Heart left ventricle (tissue), 16 donors: ENCODE measurements around the gene ZNF641. TPM values are rescaled to one million over a fixed set of nuclear protein-coding genes. Genes with fewer than 3 reads are reported as not detected.

Experiments used
- ATAC-seq, 4 donors: fragments of 200-7000 bp; cut with Tn5 transposase; one replicate each; pipeline ENCODE4 v1.9.1; 2020 to 2022; ENCODE audit warnings: moderate library complexity in 4 of 4, mild to moderate bottlenecking in 3 of 4, moderate number of reproducible peaks in 1 of 4
- DNase-seq, 5 donors: peaks; one replicate each; pipeline ENCODE4 v3.0.0-alpha.2; 2020
- H3K27ac ChIP-seq, 12 donors: fragments of 200-600 bp; sonication (generic) in 4 of 12; one replicate each; pipeline versions ENCODE4 v1.5.0 to v1.8.0; 2016 to 2022; ENCODE audit warnings: mild to moderate bottlenecking in 2 of 12
- H3K27me3 ChIP-seq, 9 donors: fragments of 200-600 bp; sonication (generic) in 2 of 9; one replicate each; pipeline versions ENCODE4 v1.5.1 to v1.8.0; 2016 to 2022; ENCODE audit warnings: mild to moderate bottlenecking in 3 of 9
- H3K36me3 ChIP-seq, 9 donors: fragments of 200-600 bp; sonication (generic) in 2 of 9; one replicate each; pipeline versions ENCODE4 v1.5.0 to v1.8.0; 2018 to 2022; ENCODE audit warnings: mild to moderate bottlenecking in 2 of 9
- H3K4me1 ChIP-seq, 12 donors: fragments of 200-600 bp; sonication (generic) in 4 of 12; one replicate each; pipeline versions ENCODE4 v1.5.0 to v1.8.0; 2016 to 2022; ENCODE audit warnings: mild to moderate bottlenecking in 3 of 12
- H3K4me3 ChIP-seq, 12 donors: fragments of 200-600 bp; sonication (generic) in 4 of 12; one replicate each; pipeline versions ENCODE4 v1.5.0 to v1.8.0; 2017 to 2022; ENCODE audit warnings: mild to moderate bottlenecking in 9 of 12, moderate library complexity in 4 of 12
- H3K9me3 ChIP-seq, 12 donors: fragments of 200-600 bp; sonication (generic) in 4 of 12; one replicate each; pipeline versions ENCODE4 v1.5.0 to v1.8.0; 2016 to 2022; ENCODE audit warnings: mild to moderate bottlenecking in 1 of 12
- CTCF ChIP-seq, 12 donors: fragments of 200-600 bp; sonication (generic) in 4 of 12; IDR thresholded peaks; one replicate each; pipeline versions ENCODE4 v1.5.0 to v1.8.0; 2018 to 2022; ENCODE audit warnings: antibody characterized with exemption in 12 of 12, mild to moderate bottlenecking in 5 of 12
- POLR2A ChIP-seq, 2 donors: fragments of 450-650 bp; IDR thresholded peaks; one replicate each; pipeline ENCODE4 v1.6.1; 2017; ENCODE audit warnings: antibody characterized with exemption in 2 of 2, mild to moderate bottlenecking in 2 of 2, moderate library complexity in 2 of 2
- WGBS, 4 donors: extraction: QIAGEN DNeasy Blood & Tissue Kit in 2 of 4; methylation state at CpG; one replicate each; pipeline versions ENCODE4 v1.1.5 to v1.1.7; 2013 to 2018; 5-methylcytosine and 5-hydroxymethylcytosine counted together
- intact Hi-C, 10 donors: fragments of 100-400 bp; cut with DNase I; formaldehyde crosslinking; loops; one replicate each; pipeline versions ENCODE4 v1.11.1 to v1.14.2; 2022
- polyA plus RNA-seq, 2 donors: library from polyadenylated mRNA; stranded (reverse); fragments of 200-250 nt; gene quantifications; one replicate each; pipeline ENCODE4 v1.2.3, GENCODE V29; 2013
- total RNA-seq, 9 donors: library from RNA; depleted of rRNA in 2 of 9; stranded (reverse); fragments of >200 nt in 2 of 9; fragmentation: NEBNext Ultra II Directional in 3 of 9; extraction: Animal tissue kit (Norgen Biotek cat#: 25700) in 3 of 9; gene quantifications; one replicate each; pipeline versions ENCODE4 v1.1.0 to v1.2.4, GENCODE V29; 2016 to 2023
- donor health status: ischemic (EF 13 %, LVEDD 7.1; RV severe dilation, severe dysfunction).
- donor health status: healthy with polysubstance abuse.
- donor health status: DM: no; HTN: yes; CAD: no.
- donor health status: DM: no; HTN: no; CAD: no.
- donor health status: ischemic (EF 25% LVEDD 6.9; RV normal size, moderate dysfunction).
- donor health status: ischemic (EF 25% LVEDD 5.7; RV mildly dilated, moderate dysfunction).
- donor health status: healthy.
- donor health status: DM: yes; HTN: yes; CAD: no.
- donor health status: ischemic (EF 35%, LVEDD 5.7; RV mildly dilated, moderate dysfunction).
- donor health status: nonischemic (EF 11% LVEDD 7.7; RV severe dilation, severe dysfunction).
- donor health status: DM: yes; HTN: yes; CAD: no.
- donor health status: PGD.
- donor health status: ischemic (EF 29% LVEDD 5.4; RV normal size, mild dysfunction).
- donor health status: nonischemic (EF 23%, LVEDD 6.1; RV moderate dilation, normal function).

ZNF641 gene
- total and polyA plus RNA-seq, 11 donors, result 6.9 to 21.1 (median 15.1) TPM

GRCh38 chr12:48288387-48289268, 62.1 kb downstream of the ZNF641 start:
- Histone ChIP-seq H3K27ac (no peak overlapping the region), H3K4me3 (no peak overlapping the region), H3K4me1 (peaks cover 0 to 6% (median 0%) of the 10 kb centered on the region in 12 donors), H3K9me3 (no peaks in the 10 kb centered on the region), H3K36me3 (no peaks in the 10 kb centered on the region), H3K27me3 (peaks cover 0 to 4% (median 0%) of the 10 kb centered on the region in 9 donors)
- intact Hi-C loops, result loop anchor here in 2 of 10 donors (5.0 to 10.0 kb wide), 2 partner anchors 164 to 166 kb away; no protein-coding TSS in a partner anchor
- 73 to 80% (median 76%) methylated on average over 6 of the region's 6 CpGs for WGBS, 4 donors
- TF ChIP-seq POLR2A (IDR thresholded peaks at IDR 0.05) (no peak), CTCF (IDR thresholded peaks at IDR 0.05) (no peak)
- ATAC-seq (no peak), DNase-seq (no peak)

Other genes with a start within 250 kb of the ZNF641 start
- gene SENP1, start 244.8 kb downstream of the ZNF641 start, total RNA-seq, result 10 to 100 TPM in 4 of 9 donors, 1 to 10 TPM in 5; 6.9 to 13.6 (median 9.2) TPM
- 1 to 10 TPM; 2.1 to 3.8 TPM for gene SENP1, start 244.8 kb downstream of the ZNF641 start, polyA plus RNA-seq
- gene PFKM, start 231.6 kb downstream of the ZNF641 start, total RNA-seq, result 100 to 1,000 TPM; 230 to 901 (median 521) TPM
- gene PFKM, start 231.6 kb downstream of the ZNF641 start, polyA plus RNA-seq, result 100 to 1,000 TPM; 160 to 205 TPM
- gene ASB8, start 193.4 kb downstream of the ZNF641 start, total RNA-seq, result 10 to 100 TPM; 73.2 to 97.6 (median 81.5) TPM
- 10 to 100 TPM; 24.9 to 49.1 TPM for gene ASB8, start 193.4 kb downstream of the ZNF641 start, polyA plus RNA-seq
- 1 to 10 TPM in 2 of 9 donors, under 1 TPM in 7; 0.25 to 1.5 (median 0.54) TPM for gene CCDC184, start 167.3 kb downstream of the ZNF641 start, total RNA-seq
- gene CCDC184, start 167.3 kb downstream of the ZNF641 start, polyA plus RNA-seq, result under 1 TPM; 0.76 to 0.99 TPM
- gene OR10AD1, start 147.6 kb downstream of the ZNF641 start, total RNA-seq, result not detected
- gene OR10AD1, start 147.6 kb downstream of the ZNF641 start, polyA plus RNA-seq, result not detected
- not detected for gene ANP32D, start 121.6 kb upstream of the ZNF641 start, total RNA-seq
- not detected for gene ANP32D, start 121.6 kb upstream of the ZNF641 start, polyA plus RNA-seq
- not detected for gene C12orf54, start 131.6 kb upstream of the ZNF641 start, total RNA-seq
- not detected for gene C12orf54, start 131.6 kb upstream of the ZNF641 start, polyA plus RNA-seq
- gene OR8S1, start 174.7 kb upstream of the ZNF641 start, total RNA-seq, result not detected
- not detected for gene OR8S1, start 174.7 kb upstream of the ZNF641 start, polyA plus RNA-seq
- gene LALBA, start 219.1 kb upstream of the ZNF641 start, total RNA-seq, result not detected
- gene LALBA, start 219.1 kb upstream of the ZNF641 start, polyA plus RNA-seq, result not detected